Measurements from ENCODE around the gene HLA-DRA.

GRCh38 chr6:32416036-32416435 lies 23.7 kb upstream of the HLA-DRA start:
- no peak for TF ChIP-seq CTCF (IDR thresholded peaks at IDR 0.05 in 4 of 5, conservative IDR thresholded peaks at IDR 0.05 in 1 of 5)
- no peak for TF ChIP-seq POLR2A (IDR thresholded peaks at IDR 0.05)

All from gastrocnemius medialis (tissue), 4 donors.